ENCODE measurements around the gene CFDP1.

DNA sequence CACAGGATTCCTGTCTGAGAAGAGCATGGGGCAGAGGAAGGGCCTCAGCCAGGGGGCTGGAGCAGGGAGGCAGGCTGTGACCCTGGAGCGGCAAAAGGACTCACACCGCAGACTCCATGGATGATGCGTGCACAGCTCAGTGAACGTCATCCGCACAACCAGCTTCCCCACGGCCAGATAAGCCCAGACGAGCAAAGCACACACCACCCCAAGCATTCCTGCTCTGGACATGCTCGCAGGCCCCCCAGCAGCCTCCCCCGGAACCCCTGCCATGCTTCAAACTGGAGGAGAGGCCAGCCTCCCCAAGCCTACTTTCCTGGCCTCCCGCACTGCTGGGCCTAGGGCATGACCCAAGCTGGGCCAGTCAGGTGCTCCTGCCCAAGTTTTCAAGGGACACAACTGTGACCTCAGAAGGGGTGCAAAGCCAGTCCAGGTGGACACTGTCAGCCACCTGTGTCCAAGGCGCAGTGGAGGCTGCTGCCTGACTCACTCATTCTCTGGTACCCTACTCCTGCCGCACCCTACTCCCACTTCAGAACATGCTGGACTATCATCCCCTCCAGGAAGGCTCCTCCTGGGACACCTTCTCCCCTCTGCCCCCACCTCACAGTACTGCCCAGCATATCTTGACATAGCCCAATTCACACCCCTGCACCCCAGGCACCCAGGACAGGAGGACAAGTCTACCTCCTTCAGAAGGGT is 186.6 kb downstream of the CFDP1 start:
- TF ChIP-seq GATA3 (IDR thresholded peaks at IDR 0.05; ENCODE audit: low read depth, low read length): no peak
- TF ChIP-seq GATA2 (IDR thresholded peaks at IDR 0.05; ENCODE audit: low read depth, low read length): no peak
